Myocyte (in vitro differentiated cells): ENCODE data around the gene ARMH1. TPM values are rescaled to one million over a fixed set of nuclear protein-coding genes. Genes with fewer than 3 reads are reported as not detected.

Experiments used
- total RNA-seq: library from RNA; depleted of rRNA; stranded (reverse); fragments of >200 nt; gene quantifications from 2 replicates; pipeline ENCODE4 v1.2.3, GENCODE V29; 2014

Gene ARMH1
- total RNA-seq, 1 donor from 2014 or later, result 7.0 TPM

Other genes starting within 250 kb of the ARMH1 start
- gene TMEM53, start 233 bp upstream of the ARMH1 start, total RNA-seq, result 20.8 and 25.5 TPM in 2 replicates
- not detected in 2 replicates for gene RNU5D-1, start 56.5 kb downstream of the ARMH1 start, total RNA-seq
- 0.13 and 0.36 TPM in 2 replicates for gene KIF2C, start 65.1 kb downstream of the ARMH1 start, total RNA-seq
- gene RPS8, start 100.8 kb downstream of the ARMH1 start, total RNA-seq, result 1,824 and 2,185 TPM in 2 replicates
- gene BEST4, start 113.5 kb downstream of the ARMH1 start, total RNA-seq, result 0.59 TPM in 1 of 2 replicates, not detected in the other
- 40.0 and 72.5 TPM in 2 replicates for gene PLK3, start 125.7 kb downstream of the ARMH1 start, total RNA-seq
- not detected in 2 replicates for gene DYNLT4, start 132.6 kb downstream of the ARMH1 start, total RNA-seq
- gene BTBD19, start 133.8 kb downstream of the ARMH1 start, total RNA-seq, result 5.4 and 20.8 TPM in 2 replicates
- 0.05 and 0.51 TPM in 2 replicates for gene PTCH2, start 168.5 kb downstream of the ARMH1 start, total RNA-seq